HCT116 (cell line): Measurements from ENCODE around the gene RREB1.

Experiments used
- EZH2 ChIP-seq: fragments of 200-600 bp; sonication (generic); IDR thresholded peaks from 2 replicates; pipeline ENCODE4 v1.6.1; 2017; ENCODE audit warnings: antibody characterized with exemption, mixed run types
- EZH2phosphoT487 ChIP-seq: fragments of 200-600 bp; IDR thresholded peaks from 2 replicates; pipeline ENCODE4 v1.6.1; 2018; ENCODE audit warnings: antibody characterized with exemption, borderline replicate concordance
- FOSL1 ChIP-seq: IDR thresholded peaks from 2 replicates; pipeline ENCODE4 v1.6.1; 2012; ENCODE audit warnings: low read depth
- JUND ChIP-seq: IDR thresholded peaks from 2 replicates; pipeline ENCODE4 v1.6.1; 2012
- POLR2A ChIP-seq: IDR thresholded peaks from 2 replicates; pipeline ENCODE4 v1.7.0; 2011; ENCODE audit warnings: borderline replicate concordance; ENCODE audit not compliant: insufficient read depth, insufficient read length; ENCODE audit errors: extremely low read depth
- POLR2AphosphoS5 ChIP-seq: IDR thresholded peaks from 2 replicates; pipeline ENCODE4 v1.6.1; 2011; ENCODE audit warnings: mild to moderate bottlenecking, low read depth, low read length, moderate library complexity
- REST ChIP-seq: IDR thresholded peaks from 2 replicates; pipeline ENCODE4 v1.6.1; 2012; ENCODE audit warnings: low read depth
- SP1 ChIP-seq: IDR thresholded peaks from 2 replicates; pipeline ENCODE4 v1.6.1; 2012; ENCODE audit warnings: low read depth
- YY1 ChIP-seq: IDR thresholded peaks from 2 replicates; pipeline ENCODE4 v1.6.1; 2011; ENCODE audit warnings: low read length, low read depth, moderate library complexity, mild to moderate bottlenecking; ENCODE audit not compliant: insufficient replicate concordance; ENCODE audit errors: extremely low read depth
- TF ChIP-seq, protein P1 (sequence below), 3 experiments: fragments of 200-600 bp in 1 of 3; sonication (generic) in 1 of 3; IDR thresholded peaks in 2 of 3; conservative IDR thresholded peaks in 1 of 3; 2 replicates each; pipeline ENCODE4 v1.5.1; 2012 to 2017; ENCODE audit warnings: low read depth in 2 of 3, low read length in 2 of 3, antibody characterized with exemption in 1 of 3, borderline replicate concordance in 1 of 3, control low read depth in 1 of 3, mild to moderate bottlenecking in 1 of 3, mixed read lengths in 1 of 3, mixed run types in 1 of 3, moderate library complexity in 1 of 3; ENCODE audit not compliant: insufficient read depth in 1 of 3
- TF ChIP-seq, protein P2 (sequence below): IDR thresholded peaks from 2 replicates; pipeline ENCODE4 v1.6.1; 2012
- TF ChIP-seq, protein P3 (sequence below): IDR thresholded peaks from 2 replicates; pipeline ENCODE4 v1.6.1; 2012

- TF ChIP-seq, protein P1, sequence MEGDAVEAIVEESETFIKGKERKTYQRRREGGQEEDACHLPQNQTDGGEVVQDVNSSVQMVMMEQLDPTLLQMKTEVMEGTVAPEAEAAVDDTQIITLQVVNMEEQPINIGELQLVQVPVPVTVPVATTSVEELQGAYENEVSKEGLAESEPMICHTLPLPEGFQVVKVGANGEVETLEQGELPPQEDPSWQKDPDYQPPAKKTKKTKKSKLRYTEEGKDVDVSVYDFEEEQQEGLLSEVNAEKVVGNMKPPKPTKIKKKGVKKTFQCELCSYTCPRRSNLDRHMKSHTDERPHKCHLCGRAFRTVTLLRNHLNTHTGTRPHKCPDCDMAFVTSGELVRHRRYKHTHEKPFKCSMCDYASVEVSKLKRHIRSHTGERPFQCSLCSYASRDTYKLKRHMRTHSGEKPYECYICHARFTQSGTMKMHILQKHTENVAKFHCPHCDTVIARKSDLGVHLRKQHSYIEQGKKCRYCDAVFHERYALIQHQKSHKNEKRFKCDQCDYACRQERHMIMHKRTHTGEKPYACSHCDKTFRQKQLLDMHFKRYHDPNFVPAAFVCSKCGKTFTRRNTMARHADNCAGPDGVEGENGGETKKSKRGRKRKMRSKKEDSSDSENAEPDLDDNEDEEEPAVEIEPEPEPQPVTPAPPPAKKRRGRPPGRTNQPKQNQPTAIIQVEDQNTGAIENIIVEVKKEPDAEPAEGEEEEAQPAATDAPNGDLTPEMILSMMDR (IDR thresholded peaks at IDR 0.05 in 2 of 3, conservative IDR thresholded peaks at IDR 0.05 in 1 of 3; ENCODE audit: borderline replicate concordance in 1 of 3, insufficient read depth in 1 of 3, low read depth in 2 of 3, low read length in 2 of 3) = no peak
- TF ChIP-seq POLR2A (no peak), REST (no peak), YY1 (no peak), JUND (no peak), EZH2phosphoT487 (no peak), EZH2 (no peak), POLR2AphosphoS5 (no peak), SP1 (no peak), FOSL1 (no peak)
- TF ChIP-seq, protein P2, sequence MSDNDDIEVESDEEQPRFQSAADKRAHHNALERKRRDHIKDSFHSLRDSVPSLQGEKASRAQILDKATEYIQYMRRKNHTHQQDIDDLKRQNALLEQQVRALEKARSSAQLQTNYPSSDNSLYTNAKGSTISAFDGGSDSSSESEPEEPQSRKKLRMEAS = no peak
- TF ChIP-seq, protein P3, sequence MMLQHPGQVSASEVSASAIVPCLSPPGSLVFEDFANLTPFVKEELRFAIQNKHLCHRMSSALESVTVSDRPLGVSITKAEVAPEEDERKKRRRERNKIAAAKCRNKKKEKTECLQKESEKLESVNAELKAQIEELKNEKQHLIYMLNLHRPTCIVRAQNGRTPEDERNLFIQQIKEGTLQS = no peak
These were observed 46.0 kb downstream of the RREB1 start for GRCh38 chr6:7153789-7154188.
